ENCODE results near the gene PCBP3.

PCBP3 gene

GRCh38 chr21:45753445-45753844, 109.9 kb downstream of the PCBP3 start:
- DNase-seq (ENCODE audit: low spot score) = no peak

- no peak for DNase-seq (ENCODE audit: low spot score)
These were observed 112.5 kb downstream of the PCBP3 start for GRCh38 chr21:45756029-45756428.

GRCh38 chr21:45756669-45757068, 113.1 kb downstream of the PCBP3 start:
- no peak for DNase-seq (ENCODE audit: low spot score)

- DNase-seq (ENCODE audit: low spot score) = no peak
These were observed 118.2 kb downstream of the PCBP3 start for GRCh38 chr21:45761704-45762103.

- DNase-seq (ENCODE audit: low spot score) = no peak
These were observed 119.5 kb downstream of the PCBP3 start for GRCh38 chr21:45763074-45763473.

- DNase-seq (ENCODE audit: low spot score) = no peak
These were observed 120.0 kb downstream of the PCBP3 start for GRCh38 chr21:45763506-45763905.

- DNase-seq (ENCODE audit: low spot score) = no peak
These were observed 121.3 kb downstream of the PCBP3 start for GRCh38 chr21:45764792-45765191.

- DNase-seq (ENCODE audit: low spot score) = no peak
These were observed 121.8 kb downstream of the PCBP3 start for GRCh38 chr21:45765375-45765774.

GRCh38 chr21:45766055-45766454, 122.5 kb downstream of the PCBP3 start:
- DNase-seq (ENCODE audit: low spot score) = no peak

GRCh38 chr21:45766501-45766900, 123.0 kb downstream of the PCBP3 start:
- DNase-seq (ENCODE audit: low spot score) = no peak

- no peak for DNase-seq (ENCODE audit: low spot score)
These were observed 123.8 kb downstream of the PCBP3 start for GRCh38 chr21:45767071-45768006.

- no peak for DNase-seq (ENCODE audit: low spot score)
These were observed 124.7 kb downstream of the PCBP3 start for GRCh38 chr21:45768011-45768739.

GRCh38 chr21:45768740-45769048, 125.2 kb downstream of the PCBP3 start:
- peak; percentile 39 for DNase-seq (ENCODE audit: low spot score)

- no peak for DNase-seq (ENCODE audit: low spot score)
These were observed 125.8 kb downstream of the PCBP3 start for GRCh38 chr21:45769294-45769693.

GRCh38 chr21:45769896-45770295, 126.4 kb downstream of the PCBP3 start:
- no peak for DNase-seq (ENCODE audit: low spot score)

GRCh38 chr21:45772180-45772579, 128.7 kb downstream of the PCBP3 start:
- no peak for DNase-seq (ENCODE audit: low spot score)

GRCh38 chr21:45774291-45774690, 130.8 kb downstream of the PCBP3 start:
- no peak for DNase-seq (ENCODE audit: low spot score)

GRCh38 chr21:45776971-45777370, 133.4 kb downstream of the PCBP3 start:
- DNase-seq (ENCODE audit: low spot score) = no peak

- no peak for DNase-seq (ENCODE audit: low spot score)
These were observed 135.2 kb downstream of the PCBP3 start for GRCh38 chr21:45778686-45779085.

- DNase-seq (ENCODE audit: low spot score) = no peak
These were observed 135.7 kb downstream of the PCBP3 start for GRCh38 chr21:45779226-45779625.

- DNase-seq (ENCODE audit: low spot score) = no peak
These were observed 137.1 kb downstream of the PCBP3 start for GRCh38 chr21:45780647-45781046.

GRCh38 chr21:45781741-45782140, 138.2 kb downstream of the PCBP3 start:
- DNase-seq (ENCODE audit: low spot score) = no peak

- no peak for DNase-seq (ENCODE audit: low spot score)
These were observed 143.1 kb downstream of the PCBP3 start for GRCh38 chr21:45786660-45787059.
